Measurements from ENCODE around the gene SLC10A7.

GRCh38 chr4:146485968-146486367 is 35.8 kb downstream of the SLC10A7 start:
- TF ChIP-seq ZNF274 (IDR thresholded peaks at IDR 0.05; ENCODE audit: low read depth, low read length) (no peak), YY1 (IDR thresholded peaks at IDR 0.05; ENCODE audit: insufficient read depth, insufficient read length) (no peak), SUZ12 (IDR thresholded peaks at IDR 0.05; ENCODE audit: extremely low read depth, insufficient read depth, insufficient read length) (no peak)
